EH (cell line): ENCODE results near the gene ABCD3.

Experiments used
- DNase-seq: peaks from one replicate; pipeline ENCODE4 v3.0.0-alpha.2; 2015; ENCODE audit warnings: low read depth

Gene ABCD3

DNA sequence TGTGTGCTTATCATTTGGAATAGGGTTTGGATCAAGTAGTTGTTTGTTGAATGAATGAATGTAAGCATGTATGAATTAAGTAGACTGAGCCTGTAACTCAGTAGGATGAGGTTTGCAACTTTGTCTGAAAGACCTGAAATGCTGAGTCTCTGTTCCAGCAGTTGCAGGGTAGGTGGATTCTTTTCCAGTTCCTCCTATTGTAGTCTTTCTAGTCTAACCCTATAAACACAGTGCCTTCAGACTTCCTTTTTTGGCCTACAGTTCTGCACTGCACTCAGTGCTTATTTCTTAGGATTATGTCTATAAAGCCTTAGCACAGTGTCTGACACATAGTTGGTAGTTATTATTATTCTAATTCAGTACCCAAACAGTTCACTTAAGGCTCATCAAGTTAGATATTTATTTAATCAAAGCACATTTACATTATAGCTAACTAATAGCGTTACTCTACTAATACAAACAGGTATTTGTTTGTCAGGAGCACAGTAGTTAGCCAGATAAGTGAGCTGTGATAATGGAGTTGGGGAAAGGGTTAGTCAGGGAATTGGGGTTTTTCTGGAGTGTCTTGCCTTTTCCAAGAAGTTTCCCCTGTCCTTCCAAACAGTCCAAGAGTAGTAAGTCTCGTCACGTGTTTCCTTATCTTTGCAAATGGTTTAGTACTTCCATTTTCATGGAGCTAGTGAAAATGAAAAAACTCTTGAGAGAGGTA, 45.0 kb downstream of the ABCD3 start:
- no peak for DNase-seq

GRCh38 chr1:94463765-94464330, 45.7 kb downstream of the ABCD3 start:
- DNase-seq: peak; percentile 61

DNA sequence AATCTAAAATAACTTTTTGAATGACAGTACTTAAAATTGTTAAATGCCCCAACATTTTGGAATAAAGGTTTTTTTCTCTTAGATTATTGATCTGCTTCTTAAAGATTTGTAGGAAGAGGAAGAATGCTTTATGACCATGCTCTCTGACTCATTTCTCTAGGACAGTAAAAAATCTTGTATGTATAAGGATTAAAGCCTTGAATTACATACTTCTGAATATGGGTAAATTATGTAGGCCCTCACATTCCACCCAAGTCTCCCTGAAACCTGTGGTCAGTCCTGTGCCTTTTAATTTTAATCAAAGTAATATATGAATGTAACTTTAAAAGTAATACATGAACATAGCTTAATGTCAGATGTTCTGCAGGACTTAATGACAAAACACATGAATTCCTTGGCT, 50.5 kb downstream of the ABCD3 start:
- no peak for DNase-seq

DNA sequence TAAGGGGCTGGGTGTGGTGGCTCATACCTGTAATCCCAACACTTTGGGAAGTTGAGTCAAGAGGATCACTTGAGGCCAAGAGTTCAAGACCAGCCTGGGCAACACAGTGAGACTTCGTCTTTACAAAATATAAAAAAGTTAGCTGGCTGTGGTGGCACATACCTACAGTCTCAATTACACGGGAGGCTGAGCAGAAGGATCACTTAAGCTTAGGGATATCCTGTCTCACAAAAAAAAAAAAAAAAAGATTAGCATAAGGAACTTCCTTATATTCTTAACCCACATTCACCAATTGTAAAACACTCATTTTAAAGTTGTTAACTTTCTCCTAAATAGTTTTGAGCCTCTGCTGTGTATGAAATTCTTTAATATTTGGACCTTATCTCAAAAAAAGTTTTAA, 53.1 kb downstream of the ABCD3 start:
- no peak for DNase-seq

DNA sequence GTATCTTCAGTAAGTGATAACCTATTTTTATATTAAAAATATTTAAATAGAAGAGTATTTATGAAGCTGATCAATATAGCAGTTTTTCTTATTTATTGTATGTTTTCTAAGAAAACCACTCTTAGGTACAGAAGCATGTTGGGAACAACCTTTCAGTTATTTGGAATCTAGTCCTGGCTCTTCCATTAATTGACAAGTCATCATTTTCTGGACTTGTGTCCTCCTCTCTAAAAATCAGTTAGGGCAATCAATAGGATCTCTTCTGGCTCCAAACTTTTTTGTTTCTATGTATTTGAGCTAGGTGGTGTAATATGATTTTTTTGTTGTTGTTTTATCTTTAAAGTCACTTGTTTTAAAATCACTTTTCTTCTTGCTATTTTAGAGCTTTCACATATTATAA, 57.0 kb downstream of the ABCD3 start:
- DNase-seq: no peak

DNA sequence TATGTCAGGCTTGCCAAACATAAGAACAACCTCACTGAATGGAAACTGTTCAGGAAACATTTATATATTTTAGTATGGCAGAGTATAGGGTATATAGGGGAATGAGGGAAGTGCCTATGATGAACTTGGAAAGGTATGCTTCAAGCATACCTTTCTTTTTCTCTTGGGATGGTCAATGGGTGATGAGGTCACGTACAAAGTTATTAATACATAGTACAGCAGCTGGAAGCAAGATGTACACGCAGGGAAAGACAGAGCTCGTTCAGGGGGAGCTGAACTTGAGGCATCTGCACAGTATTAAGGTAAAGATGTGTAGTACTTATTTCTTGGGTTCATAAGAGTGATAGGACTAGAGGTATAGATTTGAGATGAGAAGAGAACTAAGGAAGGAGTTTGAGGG, 61.5 kb downstream of the ABCD3 start:
- DNase-seq: no peak

- DNase-seq: peak; percentile 75
Observed at GRCh38 chr1:94481473-94481933, 63.3 kb downstream of the ABCD3 start.

GRCh38 chr1:94486990-94487389, 68.8 kb downstream of the ABCD3 start:
- DNase-seq: no peak

GRCh38 chr1:94490556-94490955, 72.4 kb downstream of the ABCD3 start:
- DNase-seq: peak; percentile 58

GRCh38 chr1:94496076-94496755, 78.0 kb downstream of the ABCD3 start:
- DNase-seq: no peak

- no peak for DNase-seq
Observed at GRCh38 chr1:94501426-94501825, 83.2 kb downstream of the ABCD3 start.

DNA sequence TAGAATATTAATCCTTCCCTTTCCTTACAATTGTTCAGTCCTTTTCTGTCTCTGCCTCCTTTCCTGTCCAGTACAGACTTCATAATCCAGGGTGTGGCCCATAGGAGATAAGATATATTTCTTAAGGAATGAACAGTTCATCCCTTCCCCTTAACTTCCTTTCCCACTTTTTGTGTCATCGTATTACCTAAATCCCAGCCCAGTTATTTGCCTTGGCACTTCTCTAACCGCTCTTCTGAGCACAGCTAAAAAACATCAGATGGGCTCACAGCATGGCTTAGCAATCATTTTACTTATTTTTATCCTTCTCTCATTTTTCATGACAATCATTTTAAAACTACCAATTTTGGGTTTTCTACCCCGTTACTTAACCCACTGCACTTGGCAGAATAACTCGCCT, 83.7 kb downstream of the ABCD3 start:
- no peak for DNase-seq

DNA sequence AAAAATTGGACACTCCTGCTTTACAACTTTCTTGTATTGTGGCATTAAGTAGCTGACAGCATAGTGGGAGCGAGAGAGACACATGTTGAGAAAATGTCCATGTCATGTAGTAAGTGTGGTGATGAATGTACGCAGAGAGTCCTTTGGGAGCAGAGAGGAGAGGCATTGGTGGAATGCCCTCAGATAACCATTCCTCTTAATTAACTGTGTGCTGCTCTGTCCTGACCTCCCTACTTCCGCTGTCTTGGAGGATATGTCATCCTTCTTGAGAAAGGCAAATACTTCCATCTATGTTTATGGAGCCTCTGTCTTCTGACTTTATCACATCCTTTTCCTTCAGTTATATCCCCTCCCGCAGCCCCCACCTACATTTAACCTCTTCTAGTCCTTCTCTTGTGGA, 85.0 kb downstream of the ABCD3 start:
- DNase-seq: no peak

DNA sequence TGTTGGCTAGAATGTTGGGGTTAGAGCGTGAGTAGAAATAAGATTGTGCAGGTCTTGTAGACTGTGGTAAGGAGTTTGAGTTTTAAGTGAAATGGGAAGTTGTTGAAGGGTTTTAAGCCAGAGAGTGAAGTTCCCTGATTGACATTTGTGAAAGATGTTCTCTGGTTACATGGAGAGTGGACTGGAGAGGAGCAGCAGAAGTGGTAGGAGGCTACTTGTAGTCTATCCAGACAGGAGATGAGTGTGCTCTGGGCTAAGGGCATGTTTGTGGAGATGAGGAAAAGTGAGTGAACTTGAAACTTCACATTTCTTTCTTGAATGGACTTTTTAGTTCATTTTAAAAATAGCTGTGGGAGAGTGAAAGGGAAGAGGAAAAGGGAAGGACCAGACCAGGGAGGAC, 86.4 kb downstream of the ABCD3 start:
- DNase-seq: no peak

DNA sequence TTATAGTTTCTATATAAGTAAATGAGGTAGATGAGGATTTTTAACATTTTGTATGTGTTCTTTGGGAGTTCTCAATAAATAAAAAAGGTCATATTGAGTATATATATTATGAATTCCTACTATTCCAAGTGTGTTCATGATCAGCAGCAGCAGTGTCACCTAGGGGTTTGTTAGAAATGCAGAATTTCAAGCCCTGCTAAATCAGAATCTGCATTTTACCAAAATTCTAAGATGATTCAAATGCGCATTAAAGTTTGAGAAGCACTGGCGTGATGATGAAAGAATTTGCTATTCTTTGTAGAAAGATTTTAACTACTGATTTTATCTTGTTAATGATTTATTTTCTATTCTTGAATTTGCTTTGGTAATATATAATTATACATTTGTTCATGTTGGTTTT, 94.6 kb downstream of the ABCD3 start:
- no peak for DNase-seq

GRCh38 chr1:94514095-94514727, 96.0 kb downstream of the ABCD3 start:
- peak; percentile 46 for DNase-seq

GRCh38 chr1:94515296-94515947, 97.2 kb downstream of the ABCD3 start:
- DNase-seq: no peak

DNA sequence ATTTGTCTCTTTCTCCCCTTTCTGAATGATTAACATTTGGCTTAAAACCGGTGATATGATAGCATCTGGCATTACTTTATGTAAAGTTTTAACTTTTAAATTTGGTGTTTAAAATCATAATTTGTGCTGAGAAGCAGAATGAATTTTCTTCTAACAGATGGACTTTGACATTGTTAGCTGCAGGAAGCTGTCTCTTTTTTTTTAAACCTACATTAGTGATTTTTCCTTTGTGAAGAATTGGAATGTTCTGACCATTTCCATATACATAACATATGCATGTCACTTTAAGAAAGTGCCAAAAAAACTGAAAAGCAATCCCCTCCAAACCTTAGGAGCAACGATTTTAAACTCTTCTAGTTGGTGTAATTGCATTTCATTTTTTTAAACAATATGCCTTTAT, 101.2 kb downstream of the ABCD3 start:
- no peak for DNase-seq

GRCh38 chr1:94522304-94522703, 104.1 kb downstream of the ABCD3 start:
- DNase-seq: peak; percentile 77

- DNase-seq: no peak
Observed at GRCh38 chr1:94524531-94524930, 106.3 kb downstream of the ABCD3 start.

DNA sequence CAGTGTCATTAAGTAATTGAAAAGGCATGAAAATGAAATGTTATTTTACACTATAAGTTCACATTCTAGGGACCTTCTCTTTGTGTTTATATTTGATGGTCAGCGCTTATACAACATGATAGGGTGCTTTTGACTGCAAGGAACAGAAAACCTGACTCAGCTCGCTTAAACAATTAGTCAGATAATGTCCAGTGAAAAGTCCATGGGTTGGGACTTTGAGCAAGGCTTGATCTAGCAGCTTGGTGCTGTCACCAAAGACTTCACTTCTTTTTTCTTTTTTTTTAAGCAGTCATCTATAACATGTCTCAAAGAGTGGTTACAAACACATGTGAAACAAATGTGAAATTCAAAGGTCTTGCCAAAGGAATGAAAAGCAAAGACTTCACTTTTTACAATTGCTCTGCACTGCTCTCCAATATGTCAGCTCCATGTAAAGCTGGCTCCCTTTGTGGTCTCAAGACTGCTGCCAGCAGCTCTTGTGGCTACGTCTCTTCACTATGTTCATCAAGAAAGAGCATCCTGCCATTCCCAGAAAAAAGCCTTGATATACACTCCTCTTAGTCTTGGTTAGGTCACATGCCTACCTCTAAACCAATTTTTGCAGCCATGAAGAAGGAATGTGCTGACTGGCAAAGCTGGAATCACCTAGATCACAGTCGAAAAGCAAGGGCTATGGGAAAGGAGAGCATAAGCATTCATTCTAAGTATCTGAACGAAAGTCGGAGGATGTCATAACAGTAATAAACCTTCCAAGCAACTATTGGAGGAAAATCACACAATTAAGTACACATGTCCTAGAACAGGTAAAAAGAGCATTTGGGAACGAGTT, 108.2 kb downstream of the ABCD3 start:
- no peak for DNase-seq
